ENCODE measurements around the gene PPP1R3A.
"Not testable (repeated sequence)": the region's sequence is repeated elsewhere in the genome, so short reads cannot be mapped to it uniquely, and the experiment has no call there.

The PPP1R3A gene

DNA sequence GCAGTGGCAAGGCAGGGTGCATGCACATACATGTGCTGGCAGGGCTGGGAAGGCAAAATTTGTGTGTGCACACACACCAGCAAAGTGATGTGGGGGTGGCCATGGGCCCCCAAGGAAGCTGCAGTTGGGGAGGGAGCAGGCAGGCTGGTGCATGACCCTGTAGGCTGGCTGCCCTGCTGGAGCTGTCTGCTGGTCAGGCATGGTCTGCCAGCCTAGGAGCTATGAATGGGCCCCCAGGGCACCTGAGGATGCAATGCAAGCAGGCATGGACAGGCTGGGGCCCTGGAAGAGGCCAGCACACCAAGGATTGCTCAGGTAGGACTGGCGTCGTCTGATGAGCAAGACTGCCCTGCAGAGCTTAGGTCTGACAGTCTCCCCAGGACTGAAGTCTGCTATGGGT, 18.2 kb upstream of the PPP1R3A start:
- TF ChIP-seq, protein P1, sequence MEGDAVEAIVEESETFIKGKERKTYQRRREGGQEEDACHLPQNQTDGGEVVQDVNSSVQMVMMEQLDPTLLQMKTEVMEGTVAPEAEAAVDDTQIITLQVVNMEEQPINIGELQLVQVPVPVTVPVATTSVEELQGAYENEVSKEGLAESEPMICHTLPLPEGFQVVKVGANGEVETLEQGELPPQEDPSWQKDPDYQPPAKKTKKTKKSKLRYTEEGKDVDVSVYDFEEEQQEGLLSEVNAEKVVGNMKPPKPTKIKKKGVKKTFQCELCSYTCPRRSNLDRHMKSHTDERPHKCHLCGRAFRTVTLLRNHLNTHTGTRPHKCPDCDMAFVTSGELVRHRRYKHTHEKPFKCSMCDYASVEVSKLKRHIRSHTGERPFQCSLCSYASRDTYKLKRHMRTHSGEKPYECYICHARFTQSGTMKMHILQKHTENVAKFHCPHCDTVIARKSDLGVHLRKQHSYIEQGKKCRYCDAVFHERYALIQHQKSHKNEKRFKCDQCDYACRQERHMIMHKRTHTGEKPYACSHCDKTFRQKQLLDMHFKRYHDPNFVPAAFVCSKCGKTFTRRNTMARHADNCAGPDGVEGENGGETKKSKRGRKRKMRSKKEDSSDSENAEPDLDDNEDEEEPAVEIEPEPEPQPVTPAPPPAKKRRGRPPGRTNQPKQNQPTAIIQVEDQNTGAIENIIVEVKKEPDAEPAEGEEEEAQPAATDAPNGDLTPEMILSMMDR (IDR thresholded peaks at IDR 0.05; ENCODE audit: control insufficient read depth, extremely low read depth, insufficient read depth): no peak
- no peak for DNase-seq (ENCODE audit: low read depth)
- no peak overlapping the region for H3K4me3 ChIP-seq (ENCODE audit: low read depth, low read length)

- no peak for DNase-seq (ENCODE audit: low read depth)
Observed at GRCh38 chr7:113936535-113936934, 17.7 kb upstream of the PPP1R3A start.

DNA sequence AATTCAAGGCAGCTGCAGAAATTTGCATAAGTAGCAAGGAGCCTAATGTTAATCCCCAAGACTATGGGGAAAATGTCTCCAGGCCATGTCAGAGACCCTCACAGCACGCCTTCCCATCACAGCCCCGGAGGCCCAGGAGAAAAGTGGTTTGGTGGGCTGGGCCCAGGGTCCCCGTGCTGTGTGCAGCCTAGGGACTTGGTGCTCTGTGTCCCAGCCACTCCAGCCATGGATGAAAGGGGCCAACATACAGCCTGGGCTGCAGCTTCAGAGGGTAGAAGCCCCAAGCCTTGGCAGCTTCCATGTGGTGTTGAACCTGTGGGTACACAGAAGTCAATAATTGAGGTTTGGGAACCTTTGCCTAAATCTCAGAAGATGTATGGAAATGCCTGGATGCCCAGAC, 10.6 kb upstream of the PPP1R3A start:
- not testable (repeated sequence) for DNase-seq (ENCODE audit: low read depth); H3K4me3 ChIP-seq (ENCODE audit: low read depth, low read length)

More at GRCh38 chr7:113936535-113936934, 17.7 kb upstream of the PPP1R3A start:
- TF ChIP-seq, protein P1 (IDR thresholded peaks at IDR 0.05; ENCODE audit: control insufficient read depth, extremely low read depth, insufficient read depth): no peak
- no peak overlapping the region for H3K4me3 ChIP-seq (ENCODE audit: low read depth, low read length)

DNA sequence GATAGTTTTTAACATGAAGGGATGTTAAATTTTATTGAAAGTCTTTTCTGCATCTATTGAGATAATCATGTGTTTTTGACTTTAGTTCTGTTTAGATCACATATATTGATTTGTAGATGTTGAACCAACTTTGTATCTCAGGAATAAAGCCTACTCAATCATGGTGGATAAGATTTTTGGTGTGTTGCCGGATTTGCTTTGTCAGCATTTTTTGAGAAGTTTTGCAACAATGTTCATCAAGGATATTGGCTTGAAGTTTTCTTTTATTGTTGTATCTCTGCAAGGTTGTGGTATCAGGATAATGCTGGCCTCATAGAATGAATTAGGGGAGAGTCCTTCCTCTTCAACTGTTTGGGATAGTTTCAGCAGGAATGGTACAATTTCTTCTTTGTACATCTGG, 9.3 kb upstream of the PPP1R3A start:
- H3K4me3 ChIP-seq (ENCODE audit: low read depth, low read length): no peak overlapping the region
- TF ChIP-seq, protein P1 (IDR thresholded peaks at IDR 0.05; ENCODE audit: control insufficient read depth, extremely low read depth, insufficient read depth): no peak
- no peak for DNase-seq (ENCODE audit: low read depth)

GRCh38 chr7:113922049-113922448, 3.2 kb upstream of the PPP1R3A start:
- no peak overlapping the region for H3K4me3 ChIP-seq (ENCODE audit: low read depth, low read length)
- DNase-seq (ENCODE audit: low read depth): no peak
- TF ChIP-seq, protein P1 (IDR thresholded peaks at IDR 0.05; ENCODE audit: control insufficient read depth, extremely low read depth, insufficient read depth): no peak

DNA sequence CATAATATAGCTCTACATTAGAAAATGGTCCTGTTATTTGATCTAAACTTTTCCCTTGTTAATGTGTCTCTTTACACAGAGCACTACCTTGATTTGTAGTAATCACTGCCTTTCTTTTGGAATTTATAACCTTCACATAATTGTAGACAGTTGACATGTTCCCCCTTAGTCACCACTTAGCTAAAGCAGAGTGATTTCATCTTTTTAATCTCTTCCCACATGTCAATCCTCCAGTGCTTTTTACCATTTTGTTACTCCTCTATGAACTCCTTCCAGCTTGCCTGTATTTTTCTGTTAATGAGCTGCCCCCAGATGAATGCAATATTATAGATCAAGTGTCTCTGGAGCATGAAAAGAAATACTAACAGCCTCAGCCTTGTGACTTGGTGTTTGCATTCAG, 2.6 kb upstream of the PPP1R3A start:
- DNase-seq (ENCODE audit: low read depth): no peak
- TF ChIP-seq, protein P1 (IDR thresholded peaks at IDR 0.05; ENCODE audit: control insufficient read depth, extremely low read depth, insufficient read depth): no peak

DNA sequence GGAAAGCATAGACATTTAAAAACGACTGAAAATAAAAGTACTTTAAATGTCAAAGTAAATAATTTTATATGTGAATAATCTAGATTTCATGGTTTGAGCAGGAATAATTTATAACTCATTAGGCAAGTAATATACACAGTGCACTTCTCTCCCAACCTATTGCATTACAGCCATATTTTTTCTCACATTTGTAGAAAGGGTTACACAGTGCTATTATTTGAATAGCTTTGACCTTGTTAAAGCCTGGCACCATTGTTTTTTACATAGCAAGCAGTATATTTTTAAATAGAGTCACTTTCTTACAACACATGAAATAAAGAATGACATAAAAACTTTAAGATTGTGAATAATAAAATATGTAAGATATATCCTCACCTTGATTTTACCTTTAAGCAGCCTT, 969 bp downstream of the PPP1R3A start:
- no peak for DNase-seq (ENCODE audit: low read depth)
- TF ChIP-seq, protein P1 (IDR thresholded peaks at IDR 0.05; ENCODE audit: control insufficient read depth, extremely low read depth, insufficient read depth): no peak
- no peak overlapping the region for H3K4me3 ChIP-seq (ENCODE audit: low read depth, low read length)

More for the DNA sequence above, 2.6 kb upstream of the PPP1R3A start:
- H3K4me3 ChIP-seq (ENCODE audit: low read depth, low read length): no peak overlapping the region
